HG03025 (cell line): ENCODE measurements around the gene CLTCL1.
"Not testable (repeated sequence)": the region's sequence is repeated elsewhere in the genome, so short reads cannot be mapped to it uniquely, and the experiment has no call there.

Experiments used
- ATAC-seq: cut with Tn5 transposase; IDR thresholded peaks from one replicate; pipeline ENCODE4 v1.9.1; 2021; ENCODE audit warnings: mild to moderate bottlenecking, moderate library complexity; ENCODE audit not compliant: unreplicated experiment, low FRiP score

Gene CLTCL1

GRCh38 chr22:19256362-19256761, 35.2 kb downstream of the CLTCL1 start:
- ATAC-seq = not testable (repeated sequence)

- ATAC-seq = no peak
Measured at GRCh38 chr22:19253143-19253542, 38.4 kb downstream of the CLTCL1 start.

- no peak for ATAC-seq
Measured at GRCh38 chr22:19244600-19245352, 46.7 kb downstream of the CLTCL1 start.

GRCh38 chr22:19242699-19243098, 48.8 kb downstream of the CLTCL1 start:
- ATAC-seq = no peak

GRCh38 chr22:19241593-19241906, 50.0 kb downstream of the CLTCL1 start:
- no peak for ATAC-seq

- no peak for ATAC-seq
Measured at GRCh38 chr22:19240813-19241592, 50.5 kb downstream of the CLTCL1 start.

GRCh38 chr22:19239464-19239863, 52.1 kb downstream of the CLTCL1 start:
- no peak for ATAC-seq

- no peak for ATAC-seq
Measured at GRCh38 chr22:19238900-19239299, 52.6 kb downstream of the CLTCL1 start.

GRCh38 chr22:19235874-19236273, 55.6 kb downstream of the CLTCL1 start:
- no peak for ATAC-seq

- no peak for ATAC-seq
Measured at GRCh38 chr22:19234126-19234896, 57.2 kb downstream of the CLTCL1 start.

GRCh38 chr22:19233189-19233661, 58.3 kb downstream of the CLTCL1 start:
- ATAC-seq = no peak

GRCh38 chr22:19232623-19233022, 58.9 kb downstream of the CLTCL1 start:
- ATAC-seq = no peak

GRCh38 chr22:19231986-19232385, 59.5 kb downstream of the CLTCL1 start:
- ATAC-seq = no peak

- no peak for ATAC-seq
Measured at GRCh38 chr22:19229600-19229999, 61.9 kb downstream of the CLTCL1 start.

- ATAC-seq = no peak
Measured at GRCh38 chr22:19228179-19228578, 63.3 kb downstream of the CLTCL1 start.

- ATAC-seq = no peak
Measured at GRCh38 chr22:19226428-19226827, 65.1 kb downstream of the CLTCL1 start.

- ATAC-seq = no peak
Measured at GRCh38 chr22:19225560-19225959, 66.0 kb downstream of the CLTCL1 start.

- no peak for ATAC-seq
Measured at GRCh38 chr22:19224985-19225384, 66.5 kb downstream of the CLTCL1 start.

GRCh38 chr22:19224557-19224956, 67.0 kb downstream of the CLTCL1 start:
- no peak for ATAC-seq

- no peak for ATAC-seq
Measured at GRCh38 chr22:19223617-19224016, 67.9 kb downstream of the CLTCL1 start.

- no peak for ATAC-seq
Measured at GRCh38 chr22:19223110-19223509, 68.4 kb downstream of the CLTCL1 start.
